GM21528 (cell line): ENCODE results near the gene MRNIP.

Source experiments
- ATAC-seq: cut with Tn5 transposase; IDR thresholded peaks from one replicate; pipeline ENCODE4 v1.9.1; 2021; ENCODE audit warnings: mild to moderate bottlenecking, moderate library complexity; ENCODE audit not compliant: unreplicated experiment, low FRiP score

MRNIP gene

GRCh38 chr5:179889885-179890284 is 31.3 kb upstream of the MRNIP start:
- ATAC-seq, result no peak

- ATAC-seq, result no peak
Measured at GRCh38 chr5:179887802-179888201, 29.2 kb upstream of the MRNIP start.

GRCh38 chr5:179887095-179887494 is 28.5 kb upstream of the MRNIP start:
- no peak for ATAC-seq

- no peak for ATAC-seq
Measured at GRCh38 chr5:179886190-179886911, 27.7 kb upstream of the MRNIP start.

- no peak for ATAC-seq
Measured at GRCh38 chr5:179885491-179886090, 27.0 kb upstream of the MRNIP start.

GRCh38 chr5:179883163-179883562 is 24.5 kb upstream of the MRNIP start:
- ATAC-seq, result no peak

- ATAC-seq, result no peak
Measured at GRCh38 chr5:179882338-179882737, 23.7 kb upstream of the MRNIP start.

- ATAC-seq, result no peak
Measured at GRCh38 chr5:179880848-179881590, 22.4 kb upstream of the MRNIP start.

- ATAC-seq, result no peak
Measured at GRCh38 chr5:179880066-179880650, 21.5 kb upstream of the MRNIP start.

GRCh38 chr5:179879690-179880010 is 21.0 kb upstream of the MRNIP start:
- ATAC-seq, result no peak

- ATAC-seq, result no peak
Measured at GRCh38 chr5:179879003-179879689, 20.5 kb upstream of the MRNIP start.

- ATAC-seq, result no peak
Measured at GRCh38 chr5:179878222-179879002, 19.8 kb upstream of the MRNIP start.

- ATAC-seq, result no peak
Measured at GRCh38 chr5:179876610-179876952, 18.0 kb upstream of the MRNIP start.

GRCh38 chr5:179875741-179876609 is 17.4 kb upstream of the MRNIP start:
- ATAC-seq, result no peak

GRCh38 chr5:179874536-179875292 is 16.1 kb upstream of the MRNIP start:
- no peak for ATAC-seq

- ATAC-seq, result no peak
Measured at GRCh38 chr5:179874136-179874535, 15.5 kb upstream of the MRNIP start.

- no peak for ATAC-seq
Measured at GRCh38 chr5:179873588-179874110, 15.0 kb upstream of the MRNIP start.

- ATAC-seq, result no peak
Measured at GRCh38 chr5:179872828-179873575, 14.4 kb upstream of the MRNIP start.
